ENCODE measurements around the gene CNIH3.

GRCh38 chr1:224730965-224731364 lies 114.8 kb downstream of the CNIH3 start:
- TF ChIP-seq CTCF (IDR thresholded peaks at IDR 0.05; ENCODE audit: low read depth, low read length): no peak
- TF ChIP-seq POLR2A (IDR thresholded peaks at IDR 0.05; ENCODE audit: extremely low read depth, insufficient read length): no peak
- no peak for TF ChIP-seq MYC (IDR thresholded peaks at IDR 0.05; ENCODE audit: low read depth, low read length)
- TF ChIP-seq MAX (IDR thresholded peaks at IDR 0.05; ENCODE audit: low read depth, low read length): no peak
